SHP77 treated with DMSO at 0.1 percent for 48 hours (cell line): ENCODE measurements around the gene THRAP3.
"Not testable (repeated sequence)": the region's sequence is repeated elsewhere in the genome, so short reads cannot be mapped to it uniquely, and the experiment has no call there.

Source experiments
- DNase-seq: peaks from one replicate; lab custom pipeline; 2025; lab: John Stamatoyannopoulos, UW

THRAP3 gene

DNA sequence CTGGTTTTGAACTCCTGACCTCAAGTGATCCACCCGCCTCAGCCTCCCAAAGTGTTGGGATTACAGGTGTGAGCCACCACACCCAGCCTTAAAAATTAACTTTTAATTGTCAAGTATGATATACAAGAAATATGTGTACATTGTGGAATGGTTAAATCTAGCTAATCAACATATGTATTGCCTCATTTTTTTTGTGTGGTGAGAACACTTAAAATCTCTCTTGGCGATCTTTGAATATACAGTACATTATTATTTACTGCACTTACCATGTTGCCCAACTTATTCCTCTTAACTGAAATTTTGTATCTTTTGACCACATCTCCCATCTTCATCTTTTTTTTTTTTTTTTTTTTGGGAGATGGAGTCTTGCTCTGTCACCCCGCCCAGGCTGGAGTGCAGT, 23.3 kb downstream of the THRAP3 start:
- no peak for DNase-seq

GRCh38 chr1:36248250-36248894, 24.1 kb downstream of the THRAP3 start:
- no peak for DNase-seq

GRCh38 chr1:36251794-36252481, 27.7 kb downstream of the THRAP3 start:
- DNase-seq = no peak

DNA sequence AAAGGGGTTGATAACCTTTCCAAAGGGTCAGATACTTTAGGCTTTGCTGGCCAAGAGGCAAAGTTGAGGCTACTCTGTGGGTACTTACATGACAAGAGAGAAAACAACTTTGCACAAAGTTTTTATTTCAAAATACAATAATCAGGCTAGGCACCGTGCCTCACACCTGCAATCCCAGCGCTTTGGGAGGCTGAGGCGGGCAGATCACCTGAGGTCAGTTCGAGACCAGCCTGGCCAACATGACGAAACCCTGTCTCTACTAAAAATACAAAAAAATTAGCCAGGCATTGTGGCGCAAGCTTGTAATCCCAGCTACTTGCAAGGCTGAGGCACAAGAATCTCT, 28.2 kb downstream of the THRAP3 start:
- not testable (repeated sequence) for DNase-seq

DNA sequence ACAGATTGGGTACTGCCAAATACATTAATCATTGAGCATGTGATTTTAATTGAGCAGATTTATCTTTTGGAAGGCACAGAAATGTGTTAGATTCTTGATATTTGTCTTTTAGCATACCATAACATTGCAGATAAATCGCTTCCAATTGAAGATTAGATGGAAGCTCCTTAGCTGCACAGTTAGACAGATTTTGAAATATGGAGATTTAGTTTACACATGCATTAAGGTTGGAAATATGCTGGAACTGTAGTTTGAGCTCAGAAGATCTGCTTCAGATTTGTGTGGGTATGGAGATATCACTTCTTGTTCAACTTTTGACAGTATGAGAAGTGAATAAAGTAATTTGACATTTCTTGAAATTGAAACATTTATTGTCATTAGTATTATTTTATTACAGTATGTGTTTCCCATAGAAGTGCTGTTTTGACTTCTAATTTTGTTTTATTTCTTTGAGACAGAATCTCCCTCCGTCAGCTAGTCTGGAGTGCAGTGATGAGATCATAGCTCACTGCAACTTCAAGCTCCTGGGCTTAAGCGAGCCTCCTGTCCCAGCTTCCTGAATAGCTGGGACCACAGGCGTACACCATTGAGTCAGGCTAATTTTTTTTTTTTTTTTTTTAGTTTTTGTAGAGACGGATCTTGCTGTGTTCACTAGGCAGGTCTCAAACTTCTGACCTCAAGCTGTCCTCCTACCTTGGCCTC, 29.1 kb downstream of the THRAP3 start:
- no peak for DNase-seq

- no peak for DNase-seq
Measured at GRCh38 chr1:36256558-36257374, 32.5 kb downstream of the THRAP3 start.

DNA sequence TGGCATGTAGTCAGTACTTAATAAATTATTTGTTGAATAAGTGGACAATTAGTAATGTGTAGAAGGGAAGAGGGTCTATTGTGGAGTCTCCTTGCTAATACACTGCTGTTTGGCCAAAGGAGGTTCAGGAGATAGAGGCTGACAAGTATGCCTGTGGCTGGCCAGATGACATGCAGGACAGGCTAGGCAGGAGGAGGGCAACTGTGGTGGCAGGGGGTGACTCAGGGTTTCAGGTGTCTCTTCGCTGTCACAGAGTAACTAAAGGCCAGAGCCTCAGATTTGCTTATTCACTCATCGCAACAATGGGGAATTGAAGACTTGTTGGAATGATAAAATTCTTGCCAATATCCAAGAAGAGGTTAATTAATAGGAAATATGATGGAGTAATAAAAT, 33.1 kb downstream of the THRAP3 start:
- no peak for DNase-seq

GRCh38 chr1:36258960-36259344, 34.7 kb downstream of the THRAP3 start:
- no peak for DNase-seq

DNA sequence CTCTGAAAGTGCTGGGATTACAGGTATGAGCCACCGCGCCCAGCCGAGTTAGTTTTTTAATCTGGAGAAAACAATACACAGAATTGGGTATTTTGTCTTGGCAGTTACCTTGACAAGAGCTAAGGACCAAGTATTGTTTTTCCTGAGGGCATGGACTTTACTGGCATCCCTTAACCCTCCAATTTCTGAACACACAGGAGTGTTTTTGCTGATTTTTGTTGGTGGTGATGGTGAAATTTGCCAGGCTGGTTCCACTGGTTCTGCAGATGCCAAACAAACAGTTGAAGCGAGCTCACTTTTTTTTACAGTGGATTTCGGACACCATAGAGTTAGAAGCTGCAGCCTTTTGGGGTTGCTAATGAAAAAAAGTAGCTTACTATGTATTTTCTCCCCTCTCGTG, 44.7 kb downstream of the THRAP3 start:
- DNase-seq = no peak

DNA sequence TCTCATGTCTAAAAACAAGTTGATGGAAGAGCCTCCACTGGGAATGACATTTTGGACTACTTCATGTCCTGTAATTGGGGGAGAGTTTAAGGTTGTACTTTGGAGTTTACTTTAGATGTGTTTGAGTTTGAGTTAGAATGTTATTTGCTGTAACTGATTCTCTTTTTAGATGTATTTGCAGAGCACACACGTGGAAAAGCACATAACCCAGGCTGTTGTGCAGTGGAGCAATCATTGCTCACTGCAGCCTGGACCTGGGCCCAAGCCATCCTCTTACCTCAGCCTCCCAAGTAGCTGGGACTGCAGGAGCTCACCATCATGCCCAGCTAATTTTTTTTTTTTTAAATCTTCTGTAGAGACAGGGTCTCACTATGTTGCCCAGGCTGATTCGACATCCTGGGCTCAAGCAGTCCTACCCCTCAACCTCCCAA, 45.2 kb downstream of the THRAP3 start:
- DNase-seq = no peak

DNA sequence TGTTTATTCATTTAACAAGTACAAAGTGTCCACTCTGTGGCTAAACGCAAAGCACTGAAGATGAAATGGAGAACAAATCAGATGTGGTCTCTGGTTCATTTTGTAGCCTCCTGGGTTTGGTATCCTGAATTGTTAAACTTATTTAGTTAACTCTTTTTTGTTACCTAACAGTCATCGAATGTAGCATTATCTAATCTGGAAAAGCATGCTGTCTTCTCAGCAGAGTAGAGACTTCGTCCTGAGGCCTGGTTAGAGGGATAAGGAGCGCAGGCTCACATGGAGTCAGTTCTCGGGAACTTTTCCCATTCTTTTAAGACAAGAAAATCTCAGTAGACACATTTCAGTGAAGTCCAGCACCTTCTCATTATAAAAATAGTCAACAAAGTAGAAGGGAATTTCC, 48.8 kb downstream of the THRAP3 start:
- DNase-seq = no peak

GRCh38 chr1:36274201-36274600, 50.0 kb downstream of the THRAP3 start:
- DNase-seq = no peak

DNA sequence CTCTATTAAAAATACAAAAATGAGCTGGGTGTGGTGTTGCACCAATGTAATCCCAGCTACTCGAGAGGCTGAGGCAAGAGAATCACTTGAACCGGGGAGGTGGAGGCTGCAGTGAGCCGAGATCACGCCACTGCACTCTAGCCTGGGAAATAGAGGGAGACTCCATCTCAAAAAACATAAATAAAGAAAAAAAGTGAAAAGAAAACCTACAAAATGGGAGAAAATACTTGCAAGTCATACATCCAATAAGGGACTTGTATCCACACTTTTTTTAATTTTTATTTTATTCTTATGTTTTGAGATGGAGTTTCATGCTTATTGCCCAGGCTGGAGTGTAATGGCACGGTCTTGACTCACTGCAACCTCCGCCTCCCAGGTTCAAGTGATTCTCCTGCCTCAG, 52.4 kb downstream of the THRAP3 start:
- DNase-seq = no peak

- no peak for DNase-seq
Measured at GRCh38 chr1:36279110-36279788, 55.0 kb downstream of the THRAP3 start.

GRCh38 chr1:36279789-36280296, 55.6 kb downstream of the THRAP3 start:
- DNase-seq = no peak

DNA sequence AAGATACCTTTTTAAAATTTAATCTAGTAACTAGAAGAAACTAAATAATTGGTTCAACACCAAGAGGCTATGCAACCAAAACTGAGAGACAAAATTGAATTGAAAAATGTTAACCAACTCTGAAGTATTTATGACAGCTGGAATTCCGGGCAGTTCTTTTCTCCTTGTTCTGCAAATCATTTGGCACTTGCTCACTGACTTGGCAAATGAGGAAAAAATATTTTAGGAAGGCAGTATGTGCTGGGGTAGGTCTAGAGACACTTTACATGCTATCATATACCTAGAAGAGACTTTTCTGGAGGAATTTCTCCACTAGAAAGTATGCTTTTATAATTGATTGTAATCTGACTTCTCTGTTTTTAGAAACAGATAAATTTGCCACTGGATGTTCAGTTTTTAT, 59.8 kb downstream of the THRAP3 start:
- DNase-seq = no peak

DNA sequence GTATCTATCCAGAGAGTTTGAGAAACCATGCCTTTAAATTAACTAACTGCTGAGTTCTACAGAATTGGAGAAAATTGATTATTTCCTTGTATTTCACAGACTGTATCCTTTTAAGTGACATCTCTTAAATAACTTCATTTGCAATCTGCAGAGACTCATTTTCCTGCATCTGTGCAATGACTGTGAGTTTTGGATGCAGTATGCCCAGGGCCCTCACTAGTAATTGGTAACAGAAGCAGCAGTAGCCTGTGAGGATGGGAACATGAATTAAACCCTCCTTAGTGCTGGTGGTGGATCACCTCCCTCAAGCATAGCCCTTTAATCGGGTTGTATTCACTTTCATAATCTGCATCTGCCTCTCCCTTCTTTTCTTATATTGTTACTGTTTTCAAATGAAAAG, 60.3 kb downstream of the THRAP3 start:
- no peak for DNase-seq

- DNase-seq = peak; percentile 20
Measured at GRCh38 chr1:36285443-36286101, 61.3 kb downstream of the THRAP3 start.

DNA sequence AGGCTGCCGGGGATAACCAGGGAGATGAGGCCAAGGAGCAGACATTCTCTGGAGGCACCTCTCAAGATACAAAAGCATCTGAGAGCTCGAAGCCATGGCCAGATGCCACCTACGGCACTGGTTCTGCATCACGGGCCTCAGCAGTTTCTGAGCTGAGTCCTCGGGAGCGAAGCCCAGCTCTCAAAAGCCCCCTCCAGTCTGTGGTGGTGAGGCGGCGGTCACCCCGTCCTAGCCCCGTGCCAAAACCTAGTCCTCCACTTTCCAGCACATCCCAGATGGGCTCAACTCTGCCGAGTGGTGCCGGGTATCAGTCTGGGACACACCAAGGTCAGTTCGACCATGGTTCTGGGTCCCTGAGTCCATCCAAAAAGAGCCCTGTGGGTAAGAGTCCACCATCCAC, 62.6 kb downstream of the THRAP3 start:
- no peak for DNase-seq

DNA sequence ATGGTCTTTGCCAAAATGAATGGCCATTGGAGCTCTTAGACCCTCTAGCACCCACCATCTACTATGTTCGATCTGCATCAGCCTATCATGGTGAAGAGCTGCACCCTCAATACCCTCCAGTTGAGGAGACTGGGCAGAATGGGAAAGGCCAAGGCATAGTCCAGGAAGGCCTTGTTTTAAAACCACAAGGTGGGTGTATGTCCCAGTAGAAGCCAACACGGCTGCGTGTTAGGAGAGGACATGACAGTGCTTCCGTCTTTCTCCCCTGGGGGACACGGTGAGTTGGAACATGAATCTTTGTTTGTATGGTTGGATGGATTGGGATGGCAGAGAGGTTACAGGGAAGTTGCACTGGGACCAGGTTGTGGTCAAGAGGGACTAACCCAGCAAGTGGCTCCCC, 63.4 kb downstream of the THRAP3 start:
- DNase-seq = no peak

DNA sequence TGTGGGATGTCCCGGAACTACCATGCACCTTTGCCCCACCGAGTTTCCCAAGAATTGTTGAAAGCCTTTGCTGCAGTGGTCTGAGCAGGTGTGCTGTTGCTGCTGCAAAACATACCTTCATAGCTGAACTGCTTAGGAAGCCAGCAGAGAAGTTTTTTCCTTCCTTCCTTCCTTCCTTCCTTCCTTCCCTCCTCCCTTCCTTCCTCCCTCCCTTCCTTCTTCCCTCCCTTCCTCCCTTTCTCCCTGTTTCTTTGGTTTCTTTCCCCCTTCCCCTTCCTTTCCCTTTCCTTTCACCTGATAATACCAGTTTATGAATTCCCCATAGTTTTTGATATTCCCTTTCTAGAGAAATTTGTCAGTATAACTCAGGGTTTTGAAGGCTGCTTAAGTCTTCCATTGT, 71.1 kb downstream of the THRAP3 start:
- DNase-seq = no peak
